ENCODE measurements around the gene ASB18. TPM values are rescaled to one million over a fixed set of nuclear protein-coding genes. Genes with fewer than 3 reads are reported as not detected.

Gene ASB18
- total and polyA plus RNA-seq, 10 donors = not detected

Small RNAs within 50 kb of the gene (small RNA-seq; reads per million reads assigned to genes)
- gene RF00019 (0 reads per million in 4 donors), gene RNU1-31P (0 reads per million in 4 donors)

Other genes starting within 250 kb of the ASB18 start
- under 1 TPM in 1 of 7 donors, not detected in 6; 0.69 TPM for gene GBX2, start 96.0 kb downstream of the ASB18 start, total RNA-seq
- gene GBX2, start 96.0 kb downstream of the ASB18 start, polyA plus RNA-seq = not detected